Loucy (cell line): ENCODE data around the gene TENM3.

Source experiments
- H2AFZ ChIP-seq: fragments of 200-600 bp; sonication (generic); 2 replicates; pipeline ENCODE4 v1.6.0; 2016; ENCODE audit warnings: antibody characterized with exemption, mild to moderate bottlenecking, low read length, moderate library complexity
- H3F3A ChIP-seq: fragments of 200-600 bp; 2 replicates; pipeline ENCODE4 v1.6.0; 2016; ENCODE audit warnings: antibody characterized with exemption, low read depth, mild to moderate bottlenecking
- H3K27me3 ChIP-seq: fragments of 200-600 bp; sonication (generic); 2 replicates; pipeline ENCODE4 v1.6.1; 2014; ENCODE audit warnings: low read length, mild to moderate bottlenecking; ENCODE audit not compliant: insufficient read depth, poor library complexity, severe bottlenecking
- H3K36me3 ChIP-seq: fragments of 200-600 bp; sonication (generic); 2 replicates; pipeline ENCODE4 v1.6.1; 2016; ENCODE audit warnings: low read length; ENCODE audit not compliant: insufficient read depth
- H3K4me1 ChIP-seq: fragments of 200-600 bp; sonication (generic); 2 replicates; pipeline ENCODE4 v1.5.1; 2014; ENCODE audit warnings: low read length, mild to moderate bottlenecking; ENCODE audit not compliant: insufficient read depth, poor library complexity, severe bottlenecking
- H3K4me2 ChIP-seq: fragments of 200-600 bp; sonication (generic); 2 replicates; pipeline ENCODE4 v1.6.0; 2014; ENCODE audit warnings: antibody characterized with exemption, low read length, low read depth, mild to moderate bottlenecking; ENCODE audit not compliant: poor library complexity, severe bottlenecking
- H3K4me3 ChIP-seq: fragments of 200-600 bp; sonication (generic); 2 replicates; pipeline ENCODE4 v1.5.1; 2014; ENCODE audit warnings: low read length, mild to moderate bottlenecking, mixed read lengths; ENCODE audit not compliant: poor library complexity, severe bottlenecking
- H3K79me2 ChIP-seq: fragments of 200-600 bp; sonication (generic); 2 replicates; pipeline ENCODE4 v1.6.1; 2014; ENCODE audit warnings: low read length; ENCODE audit not compliant: insufficient read depth
- H3K9ac ChIP-seq: fragments of 200-600 bp; sonication (generic); 2 replicates; pipeline ENCODE4 v1.6.0; 2014; ENCODE audit warnings: mild to moderate bottlenecking, low read depth, low read length, moderate library complexity; ENCODE audit not compliant: poor library complexity, severe bottlenecking
- H3K9me2 ChIP-seq: fragments of 200-600 bp; sonication (generic); replicated peaks from 2 replicates; pipeline ENCODE4 v1.6.1; 2016; ENCODE audit warnings: low read depth, low read length, mixed read lengths
- H3K9me3 ChIP-seq: fragments of 200-600 bp; sonication (generic); 2 replicates; pipeline ENCODE4 v1.6.1; 2014; ENCODE audit warnings: mild to moderate bottlenecking, antibody characterized with exemption, low read length, low read depth; ENCODE audit not compliant: insufficient read depth
- H4K20me1 ChIP-seq: fragments of 200-600 bp; sonication (generic); 2 replicates; pipeline ENCODE4 v1.6.0; 2014; ENCODE audit warnings: antibody characterized with exemption, low read length, mild to moderate bottlenecking; ENCODE audit not compliant: insufficient read depth, poor library complexity, severe bottlenecking
- EZH2phosphoT487 ChIP-seq: fragments of 200-600 bp; IDR thresholded peaks from 2 replicates; pipeline ENCODE4 v1.6.1; 2018; ENCODE audit warnings: antibody characterized with exemption, mild to moderate bottlenecking, moderate library complexity, borderline replicate concordance
- TF ChIP-seq, protein P1 (sequence below): fragments of 200-600 bp; sonication (generic); conservative IDR thresholded peaks from 2 replicates; pipeline ENCODE4 v1.5.1; 2014; ENCODE audit warnings: mild to moderate bottlenecking, antibody characterized with exemption, low read length

The TENM3 gene

DNA sequence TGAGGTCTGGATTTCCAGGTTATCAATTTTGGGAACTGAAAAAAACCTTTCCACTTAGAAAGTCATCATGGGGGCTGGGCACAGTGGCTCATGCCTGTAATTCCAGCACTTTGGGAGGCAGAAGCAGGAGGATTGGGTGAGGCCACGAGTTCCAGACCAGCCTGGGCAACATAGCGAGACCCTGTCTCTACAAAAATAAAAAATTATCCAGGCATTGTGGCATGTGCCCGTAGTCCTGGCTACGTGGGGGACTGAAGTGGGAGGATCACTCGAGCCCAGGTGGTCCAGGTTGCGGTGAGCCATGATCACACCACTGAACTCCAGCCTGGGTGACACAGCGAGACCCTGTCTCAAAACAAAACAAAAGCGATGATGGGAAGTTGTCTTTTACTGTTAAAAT, 7.9 kb downstream of the TENM3 start:
- H3K36me3 ChIP-seq, result no peaks in the 10 kb centered on the region
- H3K27me3 ChIP-seq, result no peaks in the 10 kb centered on the region
- no peaks in the 10 kb centered on the region for H3K4me1 ChIP-seq
- H3K9me3 ChIP-seq, result no peaks in the 10 kb centered on the region
- H3K9ac ChIP-seq, result no peak overlapping the region
- H3K79me2 ChIP-seq, result no peaks in the 10 kb centered on the region
- no peak for TF ChIP-seq EZH2phosphoT487
- TF ChIP-seq, protein P1, sequence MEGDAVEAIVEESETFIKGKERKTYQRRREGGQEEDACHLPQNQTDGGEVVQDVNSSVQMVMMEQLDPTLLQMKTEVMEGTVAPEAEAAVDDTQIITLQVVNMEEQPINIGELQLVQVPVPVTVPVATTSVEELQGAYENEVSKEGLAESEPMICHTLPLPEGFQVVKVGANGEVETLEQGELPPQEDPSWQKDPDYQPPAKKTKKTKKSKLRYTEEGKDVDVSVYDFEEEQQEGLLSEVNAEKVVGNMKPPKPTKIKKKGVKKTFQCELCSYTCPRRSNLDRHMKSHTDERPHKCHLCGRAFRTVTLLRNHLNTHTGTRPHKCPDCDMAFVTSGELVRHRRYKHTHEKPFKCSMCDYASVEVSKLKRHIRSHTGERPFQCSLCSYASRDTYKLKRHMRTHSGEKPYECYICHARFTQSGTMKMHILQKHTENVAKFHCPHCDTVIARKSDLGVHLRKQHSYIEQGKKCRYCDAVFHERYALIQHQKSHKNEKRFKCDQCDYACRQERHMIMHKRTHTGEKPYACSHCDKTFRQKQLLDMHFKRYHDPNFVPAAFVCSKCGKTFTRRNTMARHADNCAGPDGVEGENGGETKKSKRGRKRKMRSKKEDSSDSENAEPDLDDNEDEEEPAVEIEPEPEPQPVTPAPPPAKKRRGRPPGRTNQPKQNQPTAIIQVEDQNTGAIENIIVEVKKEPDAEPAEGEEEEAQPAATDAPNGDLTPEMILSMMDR, result no peak
- H3F3A ChIP-seq, result no peaks in the 10 kb centered on the region
- H4K20me1 ChIP-seq, result no peaks in the 10 kb centered on the region
- H3K4me3 ChIP-seq, result no peak overlapping the region
- no peak overlapping the region for H2AFZ ChIP-seq
- H3K9me2 ChIP-seq, result no peaks in the 10 kb centered on the region
- no peak overlapping the region for H3K4me2 ChIP-seq

DNA sequence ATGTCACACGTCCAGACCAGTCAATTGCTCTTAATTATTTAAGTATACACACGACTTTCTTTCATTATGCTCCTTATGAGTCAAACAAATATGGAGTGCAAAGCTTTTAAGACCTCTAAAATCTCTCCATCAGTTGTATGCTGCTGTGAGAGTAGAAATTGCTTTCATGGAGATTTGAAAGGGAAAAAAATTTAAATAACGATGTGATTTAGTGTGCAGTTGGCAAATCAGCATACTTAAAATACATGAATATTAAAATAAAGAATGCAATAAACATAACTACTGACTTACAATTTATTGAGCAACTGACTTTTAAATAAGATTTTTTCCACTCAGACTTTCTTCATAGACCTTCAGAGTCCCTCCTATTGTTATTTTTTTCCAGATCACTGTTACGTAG, 9.0 kb downstream of the TENM3 start:
- no peaks in the 10 kb centered on the region for H4K20me1 ChIP-seq
- no peak overlapping the region for H3K4me2 ChIP-seq
- no peaks in the 10 kb centered on the region for H3F3A ChIP-seq
- H3K79me2 ChIP-seq, result no peaks in the 10 kb centered on the region
- TF ChIP-seq EZH2phosphoT487, result no peak
- H3K4me1 ChIP-seq, result no peaks in the 10 kb centered on the region
- no peak overlapping the region for H3K9ac ChIP-seq
- H3K4me3 ChIP-seq, result no peak overlapping the region
- H3K9me2 ChIP-seq, result no peaks in the 10 kb centered on the region
- no peak overlapping the region for H2AFZ ChIP-seq
- H3K9me3 ChIP-seq, result no peaks in the 10 kb centered on the region
- no peaks in the 10 kb centered on the region for H3K36me3 ChIP-seq
- no peaks in the 10 kb centered on the region for H3K27me3 ChIP-seq

DNA sequence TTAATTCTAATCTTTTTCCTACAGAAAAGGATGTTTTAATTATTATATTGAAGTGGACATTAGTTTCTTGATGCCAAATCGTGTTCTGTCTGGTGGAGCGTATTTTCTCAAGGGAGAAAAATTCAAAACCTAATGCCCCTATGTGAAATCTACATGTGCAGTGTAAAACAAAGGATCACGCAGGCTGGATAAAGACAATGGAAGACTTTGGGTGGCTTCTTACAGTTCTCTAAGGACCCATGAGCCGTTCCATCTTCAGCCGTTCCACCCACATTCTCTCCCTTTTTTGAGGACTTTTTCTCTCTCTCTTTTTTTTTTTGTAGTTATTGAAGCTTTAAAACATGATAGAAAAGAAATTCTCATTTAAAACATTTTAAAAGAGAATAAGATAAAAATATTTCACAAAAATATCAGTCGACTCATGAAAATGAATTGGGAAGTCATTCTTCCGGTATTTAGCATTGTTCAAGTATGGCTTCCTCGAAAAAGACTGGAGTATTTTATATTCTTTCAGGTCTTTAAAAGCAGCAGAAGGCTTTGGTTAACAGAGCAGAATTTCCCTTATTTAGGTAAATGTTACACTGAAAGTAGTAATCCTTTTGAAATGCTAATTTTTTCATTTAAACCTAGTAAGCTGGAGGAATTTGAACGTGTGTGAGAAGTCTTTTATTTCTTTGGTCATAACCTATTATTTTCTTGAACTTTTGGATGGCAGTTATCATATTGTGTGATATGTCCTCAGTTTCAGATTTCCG, 11.0 kb downstream of the TENM3 start:
- H3K4me1 ChIP-seq, result no peaks in the 10 kb centered on the region
- H3F3A ChIP-seq, result no peaks in the 10 kb centered on the region
- no peak overlapping the region for H2AFZ ChIP-seq
- no peaks in the 10 kb centered on the region for H3K9me2 ChIP-seq
- TF ChIP-seq, protein P1, result no peak
- TF ChIP-seq EZH2phosphoT487, result no peak
- no peaks in the 10 kb centered on the region for H3K27me3 ChIP-seq
- no peaks in the 10 kb centered on the region for H3K79me2 ChIP-seq
- no peaks in the 10 kb centered on the region for H4K20me1 ChIP-seq
- H3K4me3 ChIP-seq, result no peak overlapping the region
- H3K4me2 ChIP-seq, result no peak overlapping the region
- no peaks in the 10 kb centered on the region for H3K9me3 ChIP-seq
- H3K9ac ChIP-seq, result no peak overlapping the region
- H3K36me3 ChIP-seq, result no peaks in the 10 kb centered on the region
